NCI-H774 (cell line): ENCODE results near the gene UNC5B.

Source experiments
- DNase-seq: peaks from one replicate; lab custom pipeline; 2025; lab: John Stamatoyannopoulos, UW

UNC5B gene

DNA sequence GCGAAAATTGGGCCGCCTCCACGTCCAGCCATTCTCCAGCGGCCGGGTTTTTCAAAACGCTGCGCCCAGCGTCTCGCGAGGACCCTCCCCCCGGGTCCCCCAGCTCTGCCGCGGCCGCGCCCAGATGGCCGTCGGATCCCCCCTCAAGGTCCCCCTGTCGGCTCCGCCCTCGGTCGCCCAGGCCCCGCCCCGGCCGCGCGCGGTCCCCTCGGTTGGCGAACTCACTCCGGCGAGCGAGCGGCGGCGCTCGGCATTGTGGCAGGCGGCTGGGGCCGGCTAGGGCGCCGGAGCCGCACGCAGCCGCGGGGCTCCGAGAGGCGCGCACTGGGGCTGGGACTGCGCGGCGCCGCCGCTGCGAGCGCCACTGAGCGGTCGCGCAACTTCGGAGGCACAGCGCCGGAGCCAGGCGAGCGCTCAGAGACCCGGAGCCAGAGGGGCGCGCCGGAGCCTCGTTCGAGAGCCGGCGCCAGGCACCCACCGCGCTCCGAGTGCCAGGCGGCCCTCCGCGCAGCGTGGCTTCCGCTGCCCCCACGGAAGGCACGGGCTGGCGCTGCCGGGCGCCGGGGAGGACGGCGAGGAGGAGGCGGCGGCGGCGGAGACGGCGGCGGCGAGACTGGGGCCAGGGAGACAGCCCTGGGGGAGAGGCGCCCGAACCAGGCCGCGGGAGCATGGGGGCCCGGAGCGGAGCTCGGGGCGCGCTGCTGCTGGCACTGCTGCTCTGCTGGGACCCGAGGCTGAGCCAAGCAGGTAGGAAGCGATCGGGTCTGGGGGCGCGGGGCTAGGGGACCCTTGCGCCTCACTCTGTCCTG is at the start of gene UNC5B:
TSS of gene UNC5B (plus strand) at position 253 of the 809 bp plus-strand sequence. CDS start at position 669, 416 bp downstream.
- DNase-seq: peak; percentile 81

DNA sequence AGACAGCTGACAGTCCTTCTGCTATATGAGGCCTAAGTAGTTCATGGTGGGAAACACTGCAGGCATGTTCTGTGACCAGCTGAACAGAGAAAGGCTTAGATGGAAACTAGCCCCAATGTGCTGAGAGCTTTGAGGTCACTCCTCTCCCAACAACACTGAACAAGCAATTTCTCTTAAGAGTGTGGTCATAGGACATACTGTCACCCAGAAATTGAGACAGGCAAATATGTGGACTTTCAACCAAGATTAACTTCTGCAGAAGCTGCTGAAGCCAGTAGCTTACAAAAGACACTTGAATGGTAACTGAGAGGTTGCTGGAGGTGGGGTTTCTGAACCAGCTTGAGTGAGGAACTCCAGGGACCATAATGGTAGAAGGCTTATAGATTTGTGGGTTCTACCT is 38.9 kb upstream of the UNC5B start:
- no peak for DNase-seq

DNA sequence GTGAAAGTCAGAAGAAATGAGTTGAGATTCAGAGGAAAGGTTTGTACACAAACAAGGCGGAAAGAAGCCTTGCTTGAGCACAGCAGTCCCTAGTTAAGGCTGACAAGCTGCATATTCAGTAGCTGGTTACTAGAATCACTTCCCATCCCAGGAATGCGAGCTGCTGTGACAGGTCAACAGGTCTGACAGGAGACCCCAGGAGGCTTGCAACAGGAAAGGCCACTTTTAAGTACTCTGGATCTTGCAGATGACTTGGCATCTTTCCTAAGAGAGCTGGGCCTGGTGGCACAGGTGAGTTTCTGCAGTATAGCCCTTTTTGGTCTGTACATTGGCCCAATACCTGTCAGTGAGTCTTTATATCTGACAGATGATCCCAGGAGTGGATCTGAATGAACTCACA is 35.7 kb upstream of the UNC5B start:
- DNase-seq: no peak

DNA sequence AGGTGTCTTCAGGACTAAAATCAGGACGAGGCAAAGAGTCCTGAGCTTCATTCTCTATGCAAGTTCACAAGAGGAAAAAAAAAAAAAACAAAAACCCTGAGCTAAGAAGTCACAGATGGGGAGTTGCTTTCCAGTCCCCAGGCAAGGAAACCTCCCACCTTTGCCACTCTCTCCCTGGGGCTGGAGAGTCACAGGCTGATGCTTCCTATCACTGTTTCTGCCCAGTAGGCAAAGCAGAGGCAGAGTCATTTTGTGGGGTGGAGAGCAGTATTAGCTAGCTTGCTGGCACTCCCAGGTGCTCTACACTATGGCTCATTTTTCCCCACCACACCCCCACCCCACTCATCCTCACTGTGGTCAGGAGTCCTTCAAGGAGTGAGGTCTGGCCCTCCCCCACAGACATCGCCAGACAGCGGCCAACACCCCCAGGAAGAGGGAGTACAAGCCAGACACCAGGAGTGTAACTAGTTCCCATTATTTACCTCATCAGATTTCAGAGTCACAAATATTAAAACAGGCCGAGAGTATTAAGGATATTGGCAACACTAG is 34.6 kb upstream of the UNC5B start:
- no peak for DNase-seq

DNA sequence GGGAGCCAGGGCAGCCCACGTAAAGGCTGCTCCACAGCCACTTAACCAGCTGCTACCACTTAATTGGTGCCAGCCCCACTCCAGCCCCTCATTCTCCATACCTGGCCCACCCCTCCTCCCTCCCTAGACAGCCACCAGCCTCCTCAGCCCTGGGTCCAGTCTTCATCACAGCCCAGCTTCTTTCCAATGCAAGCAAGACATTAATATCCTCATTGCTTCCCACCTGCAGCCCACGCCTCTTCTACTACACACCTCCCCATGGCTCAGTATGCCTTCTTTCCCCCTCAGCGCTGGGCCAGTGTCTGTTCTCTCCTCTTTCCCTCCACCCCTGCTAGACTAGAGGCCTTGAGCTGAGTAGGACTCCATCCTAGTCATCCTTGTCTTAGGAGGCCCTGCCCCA is 33.5 kb upstream of the UNC5B start:
- DNase-seq: no peak

DNA sequence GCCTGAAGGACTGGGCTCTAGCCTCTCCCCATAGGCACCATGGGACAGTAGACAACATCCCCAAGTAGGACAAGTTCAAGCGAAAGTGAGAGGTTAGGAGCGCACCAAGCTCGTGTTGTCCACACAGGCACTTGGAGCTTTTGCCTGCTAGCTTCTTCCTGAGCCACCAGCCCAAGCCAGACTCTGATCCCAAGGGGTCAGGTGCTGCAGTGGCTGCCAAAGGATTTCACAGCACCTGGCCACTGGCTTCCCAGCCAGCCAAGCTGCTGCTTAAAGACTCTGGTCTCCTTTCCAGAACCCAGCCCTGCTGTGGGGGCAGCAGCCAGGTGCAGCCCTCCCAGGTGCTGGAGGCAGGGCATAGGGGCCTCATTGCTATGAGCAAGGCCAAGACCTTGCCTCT is 33.0 kb upstream of the UNC5B start:
- no peak for DNase-seq

DNA sequence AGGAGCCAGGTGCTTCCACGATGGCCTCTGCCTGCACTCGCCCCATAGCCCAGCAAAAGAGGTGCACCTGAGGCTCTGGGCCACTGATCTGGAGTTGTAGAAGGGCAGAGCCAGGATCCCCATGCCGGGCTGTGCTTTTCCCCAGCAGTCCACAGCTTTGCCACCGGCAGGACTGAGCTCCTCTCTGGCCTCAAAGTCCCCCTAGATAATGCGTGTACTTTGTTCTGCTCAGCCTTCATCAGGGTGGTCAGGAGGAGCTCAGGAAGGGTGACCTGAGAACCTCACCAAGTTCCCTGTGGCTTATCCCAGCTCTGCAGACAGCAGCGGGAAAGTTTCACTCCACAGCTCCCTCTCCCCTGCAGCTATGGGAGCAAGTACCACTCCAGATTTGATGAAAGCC is 27.9 kb upstream of the UNC5B start:
- no peak for DNase-seq

DNA sequence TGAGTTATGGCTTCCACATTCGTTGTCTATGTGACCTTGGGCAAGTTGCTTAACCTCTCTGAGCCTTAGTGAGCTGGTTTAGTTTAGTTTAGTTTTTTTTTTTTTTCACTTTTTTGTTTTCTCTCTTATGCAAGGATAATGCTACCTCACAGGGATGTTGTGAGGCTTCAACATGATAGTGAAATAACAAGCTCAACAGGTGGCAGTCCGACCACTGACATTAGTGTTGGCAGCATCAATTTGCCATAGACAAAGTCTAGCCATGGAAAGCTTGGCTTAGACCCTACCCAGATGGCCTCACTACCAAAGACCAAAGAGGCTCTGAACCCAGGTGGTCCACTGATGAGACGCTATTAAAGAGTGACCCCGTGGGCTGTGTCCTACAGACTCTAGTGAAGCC is 27.2 kb upstream of the UNC5B start:
- DNase-seq: no peak

DNA sequence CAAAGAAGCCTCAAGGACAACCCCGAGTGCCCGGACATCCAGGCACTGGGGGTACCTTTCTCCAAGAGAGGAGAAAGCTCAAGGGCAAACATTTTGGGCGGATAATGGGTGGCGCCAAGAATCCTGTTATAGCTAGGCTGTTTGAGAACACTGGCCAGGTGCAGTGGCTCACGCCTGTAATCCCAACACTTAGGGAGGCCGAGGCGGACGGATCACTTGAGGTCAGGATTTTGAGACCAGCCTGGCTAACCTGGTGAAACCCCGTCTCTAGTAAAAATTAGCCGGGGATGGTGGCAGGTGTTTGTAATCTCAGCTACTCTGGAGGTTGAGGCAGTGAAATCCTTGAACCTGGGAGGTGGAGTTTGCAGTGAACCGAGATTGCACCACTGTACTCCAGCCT is 25.2 kb upstream of the UNC5B start:
- no peak for DNase-seq

DNA sequence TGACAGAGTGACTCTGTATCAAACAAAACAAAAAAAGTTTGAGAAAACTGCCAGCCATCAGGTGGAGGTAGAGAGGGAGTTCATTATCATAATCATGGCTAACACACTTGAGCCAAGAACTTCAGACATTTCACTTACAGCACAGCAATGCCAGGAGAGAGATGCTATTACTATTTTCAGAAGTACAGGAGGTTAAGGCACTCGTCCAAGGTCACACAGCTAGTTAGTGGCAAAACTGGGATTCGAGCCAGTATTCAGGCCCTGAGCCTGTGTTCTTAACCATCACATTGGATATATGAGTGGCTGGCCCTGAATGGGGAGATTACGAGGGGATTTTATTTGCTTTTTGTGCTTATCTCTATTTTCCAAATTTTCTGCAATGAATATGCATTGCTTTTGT is 24.8 kb upstream of the UNC5B start:
- no peak for DNase-seq

DNA sequence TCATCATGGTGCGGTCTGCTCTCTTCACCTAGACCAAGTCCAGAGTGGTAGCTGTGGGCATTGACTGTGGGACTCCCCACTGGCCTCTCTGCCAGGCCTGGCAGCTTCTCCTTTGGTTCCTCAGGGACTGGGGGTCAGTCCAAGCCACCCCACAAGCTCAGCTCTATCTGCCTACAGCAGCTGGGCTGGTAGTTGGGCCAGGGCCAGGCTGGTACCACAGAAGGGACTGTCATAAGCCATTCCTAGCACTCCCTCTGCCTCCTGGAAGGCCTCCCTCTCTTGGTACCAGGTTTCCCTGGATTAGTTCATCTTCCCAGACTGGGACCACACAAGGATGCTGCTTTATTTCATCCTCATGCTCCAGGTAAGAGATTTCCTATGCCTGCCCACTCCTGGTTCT is 24.2 kb upstream of the UNC5B start:
- no peak for DNase-seq

DNA sequence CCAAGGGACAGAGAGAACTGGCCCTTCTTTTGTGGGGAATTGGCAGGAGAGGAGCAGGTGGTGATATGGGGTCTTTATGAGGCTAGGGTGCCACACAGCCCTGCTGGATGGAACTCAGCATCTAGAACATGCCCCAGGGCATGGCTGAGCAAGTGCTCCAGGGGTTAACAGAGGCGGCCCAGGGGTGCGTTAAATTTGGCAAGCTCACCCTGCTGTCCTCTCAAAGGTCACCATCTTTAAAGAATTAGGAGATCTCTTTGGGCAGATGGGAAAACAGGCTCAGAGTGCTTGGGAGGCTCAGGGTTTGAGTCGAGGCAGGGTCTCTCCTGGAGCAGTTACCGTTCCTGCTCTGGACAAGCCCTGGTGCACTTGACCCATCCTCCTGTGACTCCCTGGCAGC is 21.4 kb upstream of the UNC5B start:
- DNase-seq: no peak

DNA sequence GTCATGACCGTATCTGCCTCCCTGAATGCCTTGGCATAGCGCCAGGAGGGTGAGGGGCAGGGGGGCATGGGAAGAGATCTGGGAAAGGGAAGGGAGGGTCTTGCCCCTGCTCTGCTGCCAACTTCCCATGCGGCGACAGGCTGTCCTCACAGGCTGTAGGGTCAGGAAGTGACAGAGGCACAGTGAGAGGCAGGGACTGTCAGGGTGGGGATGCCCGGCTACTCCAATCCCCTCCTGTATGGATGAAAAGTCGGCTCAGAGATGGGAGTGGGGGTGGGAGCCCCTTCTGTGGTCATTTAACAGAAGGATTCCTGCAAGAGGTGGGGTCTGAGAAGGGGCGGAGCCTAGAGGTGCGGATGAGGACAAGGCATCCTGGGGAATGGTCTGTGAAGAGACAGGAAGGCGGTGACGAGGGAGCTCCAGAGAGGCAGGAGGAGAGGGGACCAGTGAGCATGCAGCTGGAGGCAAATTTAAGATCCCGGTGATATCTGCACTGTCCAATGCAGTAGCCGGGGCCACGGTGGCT is 20.8 kb upstream of the UNC5B start:
- no peak for DNase-seq

DNA sequence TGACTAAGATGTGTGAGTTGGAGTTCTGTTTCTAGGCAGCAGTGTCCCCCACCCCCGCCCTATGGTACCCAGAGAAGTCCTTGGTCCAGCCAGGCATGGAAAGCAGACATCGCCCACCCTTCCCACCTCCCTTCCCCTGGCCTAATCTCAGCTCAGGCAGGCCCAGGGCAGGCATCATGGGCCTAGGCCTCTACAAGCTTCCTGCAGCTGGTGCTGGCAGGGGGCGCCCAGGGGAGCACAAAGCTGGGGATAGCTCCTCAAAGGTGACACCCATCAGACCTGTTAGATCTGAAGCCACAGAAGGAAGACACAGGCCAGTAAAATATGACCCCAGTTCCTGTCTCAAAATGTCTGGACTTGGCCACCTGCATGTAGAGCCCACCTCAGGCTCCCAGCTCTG is 18.9 kb upstream of the UNC5B start:
- DNase-seq: no peak

DNA sequence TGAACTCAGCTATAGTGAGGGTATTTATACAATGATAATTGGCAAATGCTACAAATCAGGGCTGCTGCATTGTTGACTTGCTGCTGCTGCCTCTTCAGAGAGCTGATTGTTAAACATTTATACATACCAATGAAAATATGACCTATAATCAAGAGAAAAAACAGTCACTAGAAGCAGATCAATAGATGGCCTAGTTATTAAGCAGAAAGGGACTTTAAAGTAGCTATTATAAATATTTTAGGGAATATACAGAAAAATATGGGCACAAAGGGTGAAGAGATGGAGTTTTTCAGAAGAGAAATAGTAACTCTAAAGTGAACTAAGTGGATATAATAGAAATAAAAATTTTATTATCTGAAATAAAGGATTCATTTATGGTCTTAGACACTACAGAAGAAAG is 14.4 kb upstream of the UNC5B start:
- no peak for DNase-seq

DNA sequence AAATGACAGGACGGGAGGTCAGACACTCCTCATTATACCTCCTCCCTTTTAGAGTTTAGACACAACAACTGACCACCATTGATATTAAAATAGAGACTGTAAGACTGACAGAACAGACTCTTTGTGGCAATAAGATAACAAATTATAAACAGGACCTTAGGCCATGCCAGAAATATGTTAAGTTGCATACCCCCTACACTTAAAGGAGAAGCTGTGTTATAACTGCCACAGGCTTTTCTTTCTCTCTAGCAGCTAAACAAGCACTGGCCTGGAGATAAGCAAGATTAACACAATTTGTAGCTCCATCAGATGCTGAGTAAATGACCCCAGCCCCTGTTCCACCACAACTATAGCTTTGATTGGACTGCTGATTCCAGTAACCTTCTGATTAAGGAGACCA is 10.5 kb upstream of the UNC5B start:
- no peak for DNase-seq

DNA sequence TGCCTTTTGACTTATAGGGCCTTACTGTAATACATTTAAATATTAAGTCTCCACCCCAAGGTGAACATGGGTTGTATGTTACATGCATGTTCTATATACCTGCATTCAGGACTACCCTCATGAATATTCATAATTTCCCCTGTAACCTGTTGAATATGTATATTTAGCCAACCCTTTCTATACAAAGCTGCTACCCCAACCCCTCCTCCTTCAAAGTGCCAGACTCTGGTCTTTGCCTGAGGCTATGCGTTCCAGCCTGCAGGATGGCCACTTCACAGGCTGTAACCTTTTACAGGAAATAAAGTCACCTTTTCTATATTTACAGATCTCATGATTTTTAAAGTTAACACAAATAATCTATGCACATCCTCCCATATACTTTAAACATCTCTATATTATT is 10.1 kb upstream of the UNC5B start:
- no peak for DNase-seq

DNA sequence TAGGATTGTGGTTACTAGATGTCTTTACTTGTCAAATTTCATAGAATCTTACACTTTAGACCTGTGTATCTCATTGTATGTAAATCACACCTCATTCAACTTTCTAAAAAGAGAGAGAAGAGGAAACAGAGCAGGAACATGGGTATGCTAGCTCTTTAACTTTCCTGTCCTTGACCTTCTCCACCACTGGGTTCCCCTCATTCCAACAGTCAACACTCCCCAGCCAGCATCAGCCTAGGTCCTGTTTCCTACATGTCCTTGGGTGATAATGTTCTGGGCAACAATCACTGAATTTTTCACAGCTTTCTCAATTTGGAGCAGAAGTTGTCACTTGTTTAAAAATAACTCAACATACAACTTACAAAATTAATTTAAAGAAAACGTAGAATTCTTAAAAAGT is 9.2 kb upstream of the UNC5B start:
- no peak for DNase-seq

DNA sequence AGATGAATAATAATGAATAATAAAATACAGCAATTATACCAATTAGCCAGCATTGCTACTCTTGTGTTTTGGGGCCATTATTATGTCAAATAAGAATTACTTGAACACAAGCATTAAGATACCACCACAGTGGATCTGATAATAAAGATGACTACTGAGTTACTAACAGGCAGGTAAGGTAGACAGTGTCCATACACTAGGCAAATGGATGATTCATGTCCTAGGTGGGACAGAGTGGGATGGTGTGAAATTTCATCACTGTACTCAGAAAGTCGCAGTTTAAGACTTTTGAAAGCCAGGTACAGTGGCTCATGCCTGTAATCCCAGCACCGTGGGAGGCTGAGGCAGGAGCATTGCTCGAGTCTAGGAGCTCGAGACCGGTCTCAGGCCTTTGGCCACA is 8.7 kb upstream of the UNC5B start:
- DNase-seq: no peak

DNA sequence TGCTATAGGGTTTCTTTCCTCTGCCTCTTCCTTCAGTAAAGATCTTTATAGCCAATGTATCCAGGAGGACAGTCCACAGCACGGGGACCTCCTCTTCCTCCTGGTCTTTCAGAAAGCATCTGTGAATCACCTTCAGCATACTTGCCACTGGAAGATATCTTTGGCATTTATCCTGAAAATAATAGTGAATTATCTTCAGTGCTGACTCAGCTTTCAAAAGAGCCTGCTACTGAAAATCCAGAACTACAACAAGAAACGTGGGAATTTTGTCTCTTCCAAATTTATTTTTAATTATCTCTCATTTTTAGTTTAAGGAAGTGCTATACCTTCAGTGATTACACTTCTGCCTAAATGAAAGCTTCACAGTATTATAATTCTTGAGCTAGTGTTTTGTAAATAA is 7.6 kb upstream of the UNC5B start:
- DNase-seq: no peak

DNA sequence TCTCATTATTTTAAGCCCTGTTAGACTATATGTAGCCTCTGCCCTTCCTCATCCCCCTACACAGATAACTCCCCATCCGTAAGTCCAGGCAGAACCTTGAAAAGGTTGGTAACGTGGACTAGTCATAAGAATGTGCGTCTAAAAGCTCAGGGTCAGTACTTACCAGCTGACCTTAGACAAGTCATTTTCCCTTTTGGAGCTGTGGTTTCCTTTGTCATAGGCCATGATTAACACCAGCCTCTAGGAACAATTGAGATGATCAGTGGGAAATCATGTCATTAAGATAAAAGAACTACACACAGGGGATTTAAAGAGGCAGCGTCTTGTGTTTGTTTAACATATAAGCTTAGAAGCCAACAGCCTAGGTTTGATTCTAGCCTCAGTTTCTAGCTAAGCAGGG is 6.9 kb upstream of the UNC5B start:
- DNase-seq: no peak

DNA sequence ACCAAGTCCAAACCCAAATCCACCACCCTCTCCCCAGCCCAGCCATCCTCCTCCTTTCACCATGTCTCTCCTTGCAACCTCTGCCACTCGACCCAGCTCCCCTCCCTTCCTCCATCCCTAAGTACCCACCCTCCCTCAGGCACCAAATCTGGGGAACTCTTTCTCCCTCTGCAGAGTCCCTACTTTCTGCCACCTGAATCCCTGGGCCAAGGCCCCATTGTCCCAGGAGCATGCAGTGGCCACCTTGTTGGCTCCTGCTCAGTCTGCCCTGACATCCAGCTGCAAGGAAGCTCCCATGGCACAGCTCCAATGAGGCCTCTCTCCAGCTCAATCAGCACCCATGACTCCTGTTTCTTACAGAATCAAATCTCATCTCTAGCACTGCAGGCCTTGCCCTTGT is 5.5 kb upstream of the UNC5B start:
- DNase-seq: no peak

DNA sequence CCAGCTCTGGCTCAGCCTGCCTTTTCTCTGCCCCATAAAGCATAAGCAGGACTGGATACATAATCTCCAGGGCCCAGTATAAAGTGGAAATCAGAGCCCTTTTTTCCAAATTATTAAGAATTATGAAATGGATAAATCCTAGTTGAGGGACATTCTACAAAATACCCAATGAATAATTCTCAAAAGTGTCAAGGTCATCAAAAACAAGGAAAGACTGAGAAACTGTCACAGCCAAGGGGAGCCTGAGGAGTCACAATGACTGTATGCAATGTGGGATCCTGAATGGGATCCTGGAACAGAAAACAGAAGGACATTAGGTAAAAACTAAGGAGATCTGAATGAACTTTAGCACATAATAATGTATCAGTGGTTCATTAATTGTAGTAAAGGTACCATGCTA is 4.8 kb upstream of the UNC5B start:
- DNase-seq: no peak

DNA sequence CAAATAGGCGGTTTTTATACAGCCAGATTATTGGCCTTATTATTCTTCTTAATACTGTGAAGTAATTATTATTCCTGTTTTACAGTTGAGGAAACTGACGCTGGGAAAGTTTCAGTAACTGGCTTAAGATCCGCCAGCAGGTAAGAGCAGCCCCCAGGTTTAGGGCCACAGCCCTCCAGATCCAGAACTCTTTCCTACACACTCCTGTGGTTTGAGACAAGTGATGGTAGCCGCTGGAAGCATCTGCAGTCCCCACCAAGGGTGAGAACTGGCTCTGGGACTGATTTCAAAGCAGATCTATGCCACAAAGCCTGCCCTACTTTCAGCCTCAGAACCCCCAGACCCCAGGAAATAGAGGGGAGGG is 3.0 kb upstream of the UNC5B start:
- DNase-seq: no peak
